Adipose tissue (tissue), 3 donors: ENCODE results near the gene DHRS9. TPM values are rescaled to one million over a fixed set of nuclear protein-coding genes. Genes with fewer than 3 reads are reported as not detected.

Experiments used
- H3K27ac ChIP-seq: one replicate; pipeline ENCODE4 v1.5.1; 2013; ENCODE audit warnings: low read depth, low read length
- WGBS, 3 donors: extraction: QIAGEN DNeasy Blood & Tissue Kit; methylation state at CpG; one replicate each; pipeline ENCODE4 v1.1.7; 2013; 5-methylcytosine and 5-hydroxymethylcytosine counted together
- polyA plus RNA-seq, 3 donors: library from polyadenylated mRNA; stranded (reverse); fragments of 200-250 nt; gene quantifications; one replicate each; pipeline ENCODE4 v1.2.3, GENCODE V29; 2013
- donor health status: healthy with polysubstance abuse.
- donor health status: Bipolar disorder and iron deficiency.
- donor health status: healthy.

Gene DHRS9
- polyA plus RNA-seq, 3 donors: 0.16 to 4.0 (median 2.3) TPM

GRCh38 chr2:169090133-169090820, 20.9 kb downstream of the DHRS9 start:
- 55 to 76% (median 62%) methylated on average over 6 of the region's 6 CpGs for WGBS, 3 donors

GRCh38 chr2:169091256-169091655, 21.9 kb downstream of the DHRS9 start:
- H3K27ac ChIP-seq: no peak overlapping the region
- 73 to 81% (median 74%) methylated on average over 3 of the region's 3 CpGs for WGBS, 3 donors

More at GRCh38 chr2:169090133-169090820, 20.9 kb downstream of the DHRS9 start:
- H3K27ac ChIP-seq: no peak overlapping the region

GRCh38 chr2:169091761-169092519, 22.6 kb downstream of the DHRS9 start:
- H3K27ac ChIP-seq: no peak overlapping the region
- 71 to 72% (median 72%) methylated on average over 8 of the region's 8 CpGs for WGBS, 3 donors

GRCh38 chr2:169093535-169093934, 24.2 kb downstream of the DHRS9 start:
- WGBS, 3 donors: 46 to 53% (median 47%) methylated on average over 2 of the region's 2 CpGs
- no peak overlapping the region for H3K27ac ChIP-seq

GRCh38 chr2:169094676-169095075, 25.3 kb downstream of the DHRS9 start:
- 88 to 93% (median 91%) methylated on average over 1 of the region's 1 CpG for WGBS, 3 donors
- no peak overlapping the region for H3K27ac ChIP-seq

DNA sequence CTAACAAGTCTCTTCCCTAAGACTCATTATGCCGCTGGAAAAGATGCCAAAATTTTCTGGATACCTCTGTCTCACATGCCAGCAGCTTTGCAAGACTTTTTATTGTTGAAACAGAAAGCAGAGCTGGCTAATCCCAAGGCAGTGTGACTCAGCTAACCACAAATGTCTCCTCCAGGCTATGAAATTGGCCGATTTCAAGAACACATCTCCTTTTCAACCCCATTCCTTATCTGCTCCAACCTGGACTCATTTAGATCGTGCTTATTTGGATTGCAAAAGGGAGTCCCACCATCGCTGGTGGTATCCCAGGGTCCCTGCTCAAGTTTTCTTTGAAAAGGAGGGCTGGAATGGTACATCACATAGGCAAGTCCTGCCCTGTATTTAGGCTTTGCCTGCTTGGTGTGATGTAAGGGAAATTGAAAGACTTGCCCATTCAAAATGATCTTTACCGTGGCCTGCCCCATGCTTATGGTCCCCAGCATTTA, 26.3 kb downstream of the DHRS9 start:
- WGBS, 3 donors: 35 to 83% (median 40%) methylated on average over 5 of the region's 5 CpGs
- H3K27ac ChIP-seq: no peak overlapping the region

GRCh38 chr2:169104848-169105247, 35.5 kb downstream of the DHRS9 start:
- H3K27ac ChIP-seq: no peak overlapping the region
- WGBS, 3 donors: 86 to 88% (median 87%) methylated on average over 1 of the region's 1 CpG

DNA sequence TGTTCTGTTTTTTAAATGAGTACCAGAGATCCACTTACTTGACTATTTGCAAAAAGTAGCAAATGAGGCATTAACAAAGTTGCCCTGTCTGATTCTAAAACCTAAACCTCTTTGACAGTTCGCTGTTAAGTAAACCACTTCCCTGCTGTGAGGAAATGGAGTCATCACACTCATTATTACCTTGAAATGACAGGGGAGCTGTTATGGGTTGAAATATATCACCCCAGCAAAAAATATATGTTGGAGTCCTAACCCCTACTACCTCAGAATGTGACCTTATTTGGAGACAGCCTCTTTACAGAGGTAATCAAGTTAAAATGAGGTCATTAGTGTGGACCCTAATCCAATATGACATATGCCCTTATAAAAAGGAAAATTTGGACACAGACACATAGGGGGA, 36.1 kb downstream of the DHRS9 start:
- no peak overlapping the region for H3K27ac ChIP-seq
- 38 to 78% (median 38%) methylated on average over 1 of the region's 1 CpG for WGBS, 3 donors

GRCh38 chr2:169106134-169106533, 36.8 kb downstream of the DHRS9 start:
- H3K27ac ChIP-seq: no peak overlapping the region
- 81 to 92% (median 91%) methylated on average over 2 of the region's 2 CpGs for WGBS, 3 donors

- H3K27ac ChIP-seq: no peak overlapping the region
- 57 to 84% (median 65%) methylated on average over 6 of the region's 6 CpGs for WGBS, 3 donors
Measured at GRCh38 chr2:169106563-169107545, 37.5 kb downstream of the DHRS9 start.

GRCh38 chr2:169107645-169108044, 38.3 kb downstream of the DHRS9 start:
- WGBS, 3 donors: 48 to 62% (median 60%) methylated on average over 2 of the region's 2 CpGs
- no peak overlapping the region for H3K27ac ChIP-seq

- WGBS, 3 donors: 41 to 54% (median 46%) methylated on average over 3 of the region's 3 CpGs
- no peak overlapping the region for H3K27ac ChIP-seq
Measured at GRCh38 chr2:169108099-169108884, 38.9 kb downstream of the DHRS9 start.

DNA sequence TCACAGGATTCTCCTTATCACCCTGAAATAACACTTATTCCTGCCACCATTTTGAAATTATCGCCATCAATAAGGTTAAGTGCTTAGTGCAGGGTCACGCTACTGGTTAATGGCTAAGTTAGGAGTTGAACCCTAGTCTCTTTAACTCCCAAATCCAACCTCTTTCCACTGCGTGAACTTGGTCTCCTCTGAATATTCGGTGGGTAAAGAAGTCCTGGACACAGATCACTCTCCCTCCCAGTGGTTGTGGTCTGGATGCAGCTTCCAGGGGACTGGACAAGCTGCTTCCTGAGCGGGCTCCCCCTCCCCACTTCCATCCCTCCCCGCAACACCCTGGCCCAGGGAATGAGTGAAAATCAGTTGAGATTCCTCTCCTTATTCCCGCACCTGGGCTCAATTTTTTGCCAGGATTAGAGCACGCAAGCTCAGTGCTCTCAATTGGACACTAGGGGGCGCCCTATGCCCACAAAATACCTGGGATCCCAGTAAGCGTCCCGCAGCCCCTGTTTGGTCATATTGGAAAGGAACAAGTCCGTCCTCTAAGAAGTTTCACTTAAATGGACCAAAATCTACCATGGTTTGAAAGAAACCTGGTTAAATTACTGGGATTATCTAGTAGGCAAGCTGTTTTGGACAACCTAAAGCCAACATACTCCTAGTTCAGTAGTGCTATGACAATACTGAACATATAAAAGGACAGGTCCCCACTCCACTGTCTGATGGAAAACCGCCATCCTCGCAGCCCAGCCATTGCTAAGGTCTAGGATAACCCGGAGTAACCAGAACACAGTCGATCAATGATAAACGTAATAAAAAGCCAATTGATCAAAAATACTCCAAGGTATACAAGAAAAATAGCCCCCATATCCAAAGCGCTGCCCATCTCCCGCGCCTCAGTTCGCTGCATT, 40.4 kb downstream of the DHRS9 start:
- 44 to 52% (median 51%) methylated on average over 21 of the region's 21 CpGs for WGBS, 3 donors
- H3K27ac ChIP-seq: no peak overlapping the region

GRCh38 chr2:169110419-169110818, 41.1 kb downstream of the DHRS9 start:
- 73 to 81% (median 80%) methylated on average over 7 of the region's 7 CpGs for WGBS, 3 donors
- H3K27ac ChIP-seq: no peak overlapping the region

DNA sequence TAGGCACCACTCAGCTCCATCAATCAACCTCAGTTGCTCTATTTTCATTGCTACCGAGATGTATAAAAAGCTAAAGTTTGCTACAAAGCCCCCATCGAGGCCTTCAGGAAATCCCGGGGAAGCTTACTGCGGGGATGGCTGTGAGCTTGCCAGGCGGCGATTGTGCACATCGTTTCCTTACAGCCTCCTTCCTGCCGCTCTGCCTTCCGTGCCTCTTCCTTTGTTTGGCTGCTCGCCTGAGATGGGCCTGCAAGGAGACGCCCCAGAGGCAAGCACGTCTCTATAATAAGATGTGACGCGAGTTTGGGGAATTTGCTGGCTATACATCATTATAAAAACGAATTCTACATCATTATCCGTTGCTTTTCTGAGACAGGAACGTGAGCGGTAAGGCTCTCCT, 41.6 kb downstream of the DHRS9 start:
- no peak overlapping the region for H3K27ac ChIP-seq
- 34 to 57% (median 35%) methylated on average over 18 of the region's 18 CpGs for WGBS, 3 donors

- WGBS, 3 donors: 77 to 87% (median 85%) methylated on average over 6 of the region's 6 CpGs
Measured at GRCh38 chr2:169112841-169113240, 43.5 kb downstream of the DHRS9 start.

DNA sequence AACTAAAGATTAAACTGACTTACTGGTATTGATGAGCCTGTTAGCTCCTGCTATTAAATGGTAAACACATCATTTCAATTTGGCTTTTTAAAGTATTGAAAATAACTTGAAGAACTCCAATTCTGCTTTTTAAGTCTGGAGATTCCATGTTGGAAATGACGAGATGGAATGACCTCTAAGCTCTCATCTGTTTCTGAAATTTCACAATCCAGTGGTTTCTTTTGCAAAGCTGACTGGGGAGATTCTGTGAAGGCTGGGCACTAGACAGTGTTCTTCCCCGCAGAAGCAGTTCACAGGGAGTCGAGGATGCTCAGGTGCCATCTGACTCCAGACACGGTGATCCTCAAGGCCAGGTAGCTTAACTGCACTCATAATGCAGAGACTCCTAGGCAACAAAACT, 44.7 kb downstream of the DHRS9 start:
- H3K27ac ChIP-seq: no peak overlapping the region
- WGBS, 3 donors: 63 to 80% (median 75%) methylated on average over 4 of the region's 4 CpGs

More at GRCh38 chr2:169112841-169113240, 43.5 kb downstream of the DHRS9 start:
- no peak overlapping the region for H3K27ac ChIP-seq
